Stimulated activated CD4-positive, alpha-beta T cell treated with anti-CD3 and anti-CD28 coated beads, Interleukin-1b, Interleukin-23, amount 100 ng/mL, for 4 hours (primary cell): Measurements from ENCODE around the gene NHERF2.

Source experiments
- DNase-seq, 2 donors: peaks; one replicate each; pipeline ENCODE4 v3.0.0-alpha.2; 2020; ENCODE audit warnings: low read depth in 2 of 2

NHERF2 gene

DNA sequence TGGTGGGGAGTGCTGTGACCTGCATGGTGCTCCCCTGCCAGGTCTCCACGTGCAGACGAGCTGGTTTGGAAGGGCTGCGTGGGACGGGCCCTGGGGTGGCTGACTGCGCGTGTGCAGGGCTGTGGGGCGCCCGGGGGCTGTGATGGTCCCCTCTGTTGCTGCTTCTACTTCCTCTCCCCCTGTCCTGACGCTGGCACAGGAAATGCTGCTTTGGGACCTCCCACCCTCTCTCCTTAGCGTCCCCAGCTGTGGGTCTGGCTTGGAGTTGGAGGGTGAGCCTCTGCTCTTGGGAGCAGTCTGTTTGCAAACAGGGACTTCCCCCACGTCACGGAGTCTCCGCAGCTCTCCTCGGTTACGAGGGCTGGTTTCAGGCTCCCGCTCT lies 56.3 kb downstream of the NHERF2 start:
- no peak for DNase-seq

DNA sequence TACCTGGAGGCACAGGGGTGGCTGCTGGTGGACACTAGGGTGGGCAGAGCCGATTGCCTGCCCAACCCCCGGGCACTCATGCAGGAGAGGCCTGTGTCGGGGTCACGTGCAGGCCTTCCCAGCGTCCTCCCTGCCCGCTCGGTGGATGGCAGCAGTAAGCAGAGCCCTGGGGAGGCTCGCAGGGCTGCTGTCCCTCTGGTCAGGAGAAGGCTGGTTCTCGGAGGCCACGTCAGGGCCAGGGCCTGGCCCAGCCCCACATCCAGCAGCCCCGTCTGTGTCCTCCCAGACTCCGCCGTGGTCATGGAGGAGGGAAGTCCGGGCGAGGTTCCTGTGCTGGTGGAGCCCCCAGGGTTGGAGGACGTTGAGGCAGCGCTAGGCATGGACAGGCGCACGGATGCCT lies 56.7 kb downstream of the NHERF2 start:
- no peak for DNase-seq

- DNase-seq, result no peak
Observed at GRCh38 chr16:2083876-2084780, 57.4 kb downstream of the NHERF2 start.

DNA sequence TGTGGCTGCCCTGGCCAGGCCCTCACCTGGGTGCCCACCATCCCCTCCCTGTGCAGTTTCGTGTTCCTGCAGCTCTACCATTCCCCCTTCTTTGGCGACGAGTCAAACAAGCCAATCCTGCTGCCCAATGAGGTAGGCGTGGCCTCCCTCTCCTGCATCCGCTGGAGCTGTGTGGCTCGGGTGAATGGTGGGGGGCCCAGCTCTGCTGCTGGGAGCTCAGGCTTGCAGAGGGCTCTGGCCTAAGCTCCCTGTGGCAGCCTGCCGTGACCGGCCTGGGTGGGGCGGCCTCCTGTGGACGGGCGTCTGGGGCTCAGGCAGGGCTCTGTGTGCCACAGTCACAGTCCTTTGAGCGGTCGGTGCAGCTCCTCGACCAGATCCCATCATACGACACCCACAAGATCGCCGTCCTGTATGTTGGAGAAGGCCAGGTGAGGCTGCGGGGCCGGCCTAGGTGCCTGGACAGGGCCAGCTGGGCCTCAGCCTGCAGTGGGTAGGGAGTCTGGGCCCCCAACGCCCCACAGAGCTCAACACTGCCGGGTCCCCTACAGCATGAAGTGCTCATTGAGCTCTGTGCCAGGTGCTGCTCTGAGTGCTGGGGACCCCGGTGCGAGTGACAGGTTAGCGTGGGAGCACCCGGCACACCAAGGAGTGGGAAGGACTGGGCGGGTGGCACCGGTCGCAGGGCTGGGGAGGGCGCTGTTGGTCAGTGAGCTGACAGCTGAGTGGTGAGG lies 58.4 kb downstream of the NHERF2 start:
- no peak for DNase-seq

DNA sequence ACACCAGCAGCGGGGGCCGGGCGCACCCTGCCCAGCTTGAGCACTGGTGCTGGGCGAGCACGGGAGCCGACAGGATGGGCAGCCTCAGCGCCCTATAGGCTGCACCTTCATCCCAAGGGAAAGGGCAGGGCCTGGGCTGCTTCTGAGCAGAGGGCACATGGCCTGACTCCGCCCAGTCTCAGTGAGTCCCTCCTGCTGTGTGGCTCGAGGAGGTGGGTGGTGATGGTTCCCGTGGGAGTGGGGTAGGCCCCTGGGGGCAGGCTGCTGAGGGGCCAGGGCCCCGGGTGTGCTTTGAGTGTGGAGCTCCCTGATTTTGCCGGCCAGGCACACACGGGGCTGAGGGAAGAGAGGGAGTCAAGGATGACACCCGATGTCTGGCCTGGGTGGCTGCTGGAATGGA lies 59.0 kb downstream of the NHERF2 start:
- no peak for DNase-seq

DNA sequence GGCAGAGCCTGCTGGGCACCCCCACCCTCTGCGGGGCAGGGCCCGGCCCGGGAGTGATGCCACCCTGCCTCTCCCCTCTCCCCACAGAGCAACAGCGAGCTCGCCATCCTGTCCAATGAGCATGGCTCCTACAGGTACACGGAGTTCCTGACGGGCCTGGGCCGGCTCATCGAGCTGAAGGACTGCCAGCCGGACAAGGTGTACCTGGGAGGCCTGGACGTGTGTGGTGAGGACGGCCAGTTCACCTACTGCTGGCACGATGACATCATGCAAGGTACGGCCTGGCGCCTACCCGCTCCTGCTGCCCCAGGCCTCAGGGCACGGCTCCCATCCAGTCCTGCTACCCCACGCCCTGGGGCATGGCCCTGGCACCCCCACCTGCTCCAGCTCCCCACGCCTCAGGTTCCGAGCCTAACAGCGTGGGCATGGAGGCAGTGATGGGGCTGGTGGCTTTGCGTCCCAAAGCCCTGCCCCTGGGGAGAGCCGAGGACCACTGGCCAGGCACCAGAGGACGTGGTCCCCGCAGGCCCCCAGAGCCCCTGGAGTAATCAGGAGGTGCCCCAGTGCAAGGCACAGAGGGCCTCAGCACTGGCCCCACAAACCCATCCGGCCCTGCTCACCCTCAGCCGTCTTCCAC lies 59.5 kb downstream of the NHERF2 start:
- DNase-seq, result no peak

DNA sequence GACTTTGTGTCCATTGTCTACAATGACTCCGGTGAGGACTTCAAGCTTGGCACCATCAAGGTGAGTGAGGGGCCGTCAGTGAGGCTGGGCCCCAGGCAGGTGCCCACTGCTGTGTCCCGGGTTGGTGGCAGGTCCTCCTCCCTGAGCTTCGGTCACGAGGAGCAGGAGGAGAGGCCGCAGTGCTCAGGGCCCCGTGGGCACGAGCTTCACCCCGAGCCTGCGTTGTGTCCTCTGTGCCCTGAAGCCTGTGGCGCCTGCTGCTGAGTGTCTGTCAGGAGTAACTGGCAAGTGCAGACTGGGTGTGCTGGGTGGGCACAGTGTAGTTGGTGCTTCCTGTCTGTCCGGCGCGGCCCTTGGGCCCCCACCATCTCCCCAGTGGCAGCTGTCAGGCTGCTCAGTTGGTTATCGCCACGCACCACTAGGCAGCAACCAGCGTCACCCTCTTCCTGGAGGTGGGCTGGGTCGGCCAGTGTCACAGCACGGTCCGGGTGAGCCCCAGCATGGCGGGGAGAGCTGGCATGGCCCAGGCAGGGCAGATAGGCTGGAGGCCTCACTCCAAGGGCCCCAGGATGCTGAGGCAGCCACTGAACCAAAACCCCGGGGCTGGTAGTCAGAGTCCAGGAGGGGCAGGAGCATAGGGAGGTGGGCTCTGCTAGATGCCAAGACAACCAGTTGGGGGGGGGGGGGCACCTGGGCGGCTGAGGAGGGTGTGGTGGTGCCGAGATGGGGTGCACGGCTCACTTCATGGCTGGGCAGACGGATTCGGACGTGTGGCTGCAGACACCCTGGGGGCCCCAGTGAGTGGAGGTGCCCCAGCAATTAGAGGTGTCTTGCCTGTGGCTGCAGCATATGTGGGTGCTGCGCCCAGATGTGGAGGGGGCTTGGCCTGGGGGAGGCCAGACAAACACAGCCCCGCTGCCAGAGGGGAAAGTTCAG lies 60.4 kb downstream of the NHERF2 start:
- no peak for DNase-seq

DNA sequence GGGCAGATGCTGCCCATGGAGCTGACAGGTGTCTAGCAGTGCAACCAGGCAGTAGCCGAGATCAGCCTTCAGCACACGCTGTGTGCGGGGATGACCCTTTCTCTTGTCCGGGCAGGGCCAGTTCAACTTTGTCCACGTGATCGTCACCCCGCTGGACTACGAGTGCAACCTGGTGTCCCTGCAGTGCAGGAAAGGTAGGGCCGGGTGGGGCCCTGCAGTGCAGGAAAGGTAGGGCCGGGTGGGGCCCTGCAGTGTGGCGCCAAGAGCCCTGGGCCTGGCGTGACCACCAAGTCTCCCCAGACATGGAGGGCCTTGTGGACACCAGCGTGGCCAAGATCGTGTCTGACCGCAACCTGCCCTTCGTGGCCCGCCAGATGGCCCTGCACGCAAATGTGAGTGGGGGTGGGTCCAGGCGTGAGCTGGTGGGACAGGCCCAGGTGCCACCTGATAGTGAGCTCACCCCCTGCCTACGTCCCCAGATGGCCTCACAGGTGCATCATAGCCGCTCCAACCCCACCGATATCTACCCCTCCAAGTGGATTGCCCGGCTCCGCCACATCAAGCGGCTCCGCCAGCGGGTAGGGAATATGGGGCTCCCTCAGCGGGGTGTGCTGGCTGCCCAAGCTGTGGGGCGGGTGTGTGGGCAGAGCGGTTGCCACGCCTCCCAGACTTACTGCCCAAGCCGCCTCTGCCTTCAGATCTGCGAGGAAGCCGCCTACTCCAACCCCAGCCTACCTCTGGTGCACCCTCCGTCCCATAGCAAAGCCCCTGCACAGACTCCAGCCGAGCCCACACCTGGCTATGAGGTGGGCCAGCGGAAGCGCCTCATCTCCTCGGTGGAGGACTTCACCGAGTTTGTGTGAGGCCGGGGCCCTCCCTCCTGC lies 61.3 kb downstream of the NHERF2 start:
- no peak for DNase-seq
